Natural killer cell treated with Interleukin-12 subunit alpha and Interleukin-12 subunit beta and Interleukin-15 and Interleukin-18, amount 100 ng/mL, for 72 hours (primary cell): ENCODE results near the gene KLF16. TPM values are rescaled to one million over a fixed set of nuclear protein-coding genes. Genes with fewer than 3 reads are reported as not detected.

Source experiments
- ATAC-seq, 2 donors: fragments of 150-1000 bp; cut with Tn5 transposase in 1 of 2; sonication (Bioruptor Pico), chemical (Tn5 transposase) in 1 of 2; 2 replicates each; pipeline ENCODE4 v1.10.0; 2021
- DNase-seq: peaks from one replicate; pipeline ENCODE4 v3.0.0; 2022; ENCODE audit warnings: low spot score
- H3K27ac Mint-ChIP-seq, 2 donors: 1 replicate in 1 of 2; 2 replicates in 1 of 2; pipeline ENCODE4 v1.8.0; 2022; ENCODE audit warnings: mixed read lengths in 2 of 2, mild to moderate bottlenecking in 1 of 2, moderate library complexity in 1 of 2
- H3K27me3 Mint-ChIP-seq, 2 donors: 1 replicate in 1 of 2; 2 replicates in 1 of 2; pipeline ENCODE4 v1.8.0; 2022; ENCODE audit warnings: mixed read lengths in 2 of 2
- H3K36me3 Mint-ChIP-seq: one replicate; pipeline ENCODE4 v1.8.0; 2022; ENCODE audit warnings: mixed read lengths
- H3K4me1 Mint-ChIP-seq, 2 donors: 1 replicate in 1 of 2; 2 replicates in 1 of 2; pipeline ENCODE4 v1.8.0; 2022; ENCODE audit warnings: low read depth in 2 of 2, mixed read lengths in 2 of 2, mild to moderate bottlenecking in 1 of 2
- H3K4me3 Mint-ChIP-seq: one replicate; pipeline ENCODE4 v1.8.0; 2022; ENCODE audit warnings: mixed read lengths
- H3K9me3 Mint-ChIP-seq: 2 replicates; pipeline ENCODE4 v1.8.0; 2022; ENCODE audit warnings: mixed read lengths
- total RNA-seq, 2 donors: library from RNA; stranded (reverse); gene quantifications; one replicate each; pipeline ENCODE4 v1.2.3, GENCODE V29; 2022

KLF16 gene
- total RNA-seq, 2 donors from 2014 or later, result 18.0 to 49.8 TPM

- DNase-seq (no peak), ATAC-seq (no peak)
- no peaks in the 10 kb centered on the region for H3K36me3 Mint-ChIP-seq
- peak overlapping the region in 1 of 2 donors; percentile 89 for H3K27ac Mint-ChIP-seq
- no peaks in the 10 kb centered on the region for H3K27me3 Mint-ChIP-seq
- H3K9me3 Mint-ChIP-seq, result no peaks in the 10 kb centered on the region
- H3K4me3 Mint-ChIP-seq, result peak overlapping the region; percentile 92
- H3K4me1 Mint-ChIP-seq, result peaks cover 9 to 15% of the 10 kb centered on the region in 2 donors
These were observed 2.4 kb downstream of the KLF16 start for GRCh38 chr19:1860821-1861598.

- H3K4me3 Mint-ChIP-seq, result no peak overlapping the region
- H3K4me1 Mint-ChIP-seq, result peaks cover 14 to 15% of the 10 kb centered on the region in 2 donors
- no peaks in the 10 kb centered on the region for H3K36me3 Mint-ChIP-seq
- ATAC-seq (no peak), DNase-seq (no peak)
- H3K27me3 Mint-ChIP-seq, result no peaks in the 10 kb centered on the region
- no peaks in the 10 kb centered on the region for H3K9me3 Mint-ChIP-seq
- no peak overlapping the region for H3K27ac Mint-ChIP-seq
These were observed 3.2 kb downstream of the KLF16 start for GRCh38 chr19:1860042-1860775.

- no peaks in the 10 kb centered on the region for H3K36me3 Mint-ChIP-seq
- no peaks in the 10 kb centered on the region for H3K9me3 Mint-ChIP-seq
- H3K4me3 Mint-ChIP-seq, result no peak overlapping the region
- no peaks in the 10 kb centered on the region for H3K27me3 Mint-ChIP-seq
- no peak for DNase-seq
- H3K4me1 Mint-ChIP-seq, result peaks cover 17 to 19% of the 10 kb centered on the region in 2 donors
- no peak overlapping the region for H3K27ac Mint-ChIP-seq
- ATAC-seq, result no peak
These were observed 4.0 kb downstream of the KLF16 start for GRCh38 chr19:1859331-1859781.

GRCh38 chr19:1858412-1859081 is 4.8 kb downstream of the KLF16 start:
- no peak overlapping the region for H3K27ac Mint-ChIP-seq
- H3K4me3 Mint-ChIP-seq, result no peak overlapping the region
- H3K27me3 Mint-ChIP-seq, result no peaks in the 10 kb centered on the region
- peaks cover 18 to 19% of the 10 kb centered on the region in 2 donors for H3K4me1 Mint-ChIP-seq
- H3K36me3 Mint-ChIP-seq, result no peaks in the 10 kb centered on the region
- no peaks in the 10 kb centered on the region for H3K9me3 Mint-ChIP-seq
- ATAC-seq (no peak), DNase-seq (no peak)

GRCh38 chr19:1857648-1858326 is 5.6 kb downstream of the KLF16 start:
- no peak overlapping the region for H3K27ac Mint-ChIP-seq
- H3K27me3 Mint-ChIP-seq, result no peaks in the 10 kb centered on the region
- no peak for ATAC-seq
- H3K9me3 Mint-ChIP-seq, result no peaks in the 10 kb centered on the region
- peaks cover 23% of the 10 kb centered on the region in 2 donors for H3K4me1 Mint-ChIP-seq
- H3K36me3 Mint-ChIP-seq, result no peaks in the 10 kb centered on the region
- H3K4me3 Mint-ChIP-seq, result no peak overlapping the region
- no peak for DNase-seq

- Mint-ChIP-seq H3K4me3 (peak overlapping the region; percentile 76), H3K27ac (peak overlapping the region; percentile 72 to 73), H3K9me3 (no peaks in the 10 kb centered on the region), H3K36me3 (no peaks in the 10 kb centered on the region), H3K27me3 (no peaks in the 10 kb centered on the region), H3K4me1 (peaks cover 23 to 26% of the 10 kb centered on the region in 2 donors)
- DNase-seq, result peak; percentile 83
- ATAC-seq, result peak; percentile 51 to 68
These were observed 6.4 kb downstream of the KLF16 start for GRCh38 chr19:1856698-1857603.

GRCh38 chr19:1856345-1856697 is 7.1 kb downstream of the KLF16 start:
- no peaks in the 10 kb centered on the region for H3K9me3 Mint-ChIP-seq
- no peaks in the 10 kb centered on the region for H3K27me3 Mint-ChIP-seq
- DNase-seq (no peak), ATAC-seq (no peak)
- peak overlapping the region; percentile 76 for H3K4me3 Mint-ChIP-seq
- H3K27ac Mint-ChIP-seq, result peak overlapping the region; percentile 72 to 73
- no peaks in the 10 kb centered on the region for H3K36me3 Mint-ChIP-seq
- H3K4me1 Mint-ChIP-seq, result peaks cover 16 to 22% of the 10 kb centered on the region in 2 donors

- DNase-seq (no peak), ATAC-seq (peak in 1 of 2 donors; percentile 27)
- Mint-ChIP-seq H3K27me3 (no peaks in the 10 kb centered on the region), H3K36me3 (no peaks in the 10 kb centered on the region), H3K27ac (peak overlapping the region; percentile 72 to 73), H3K9me3 (no peaks in the 10 kb centered on the region), H3K4me3 (peak overlapping the region; percentile 76), H3K4me1 (peaks cover 18 to 24% of the 10 kb centered on the region in 2 donors)
These were observed 7.5 kb downstream of the KLF16 start for GRCh38 chr19:1855828-1856255.

- Mint-ChIP-seq H3K4me3 (peak overlapping the region; percentile 76), H3K36me3 (no peaks in the 10 kb centered on the region), H3K27ac (peak overlapping the region; percentile 72 to 73), H3K27me3 (no peaks in the 10 kb centered on the region), H3K4me1 (peaks cover 20 to 25% of the 10 kb centered on the region in 2 donors), H3K9me3 (no peaks in the 10 kb centered on the region)
- peak; percentile 90 to 93 for ATAC-seq
- peak; percentile 92 for DNase-seq
These were observed 8.1 kb downstream of the KLF16 start for GRCh38 chr19:1855040-1855827.

GRCh38 chr19:1854542-1855039 is 8.8 kb downstream of the KLF16 start:
- Mint-ChIP-seq H3K4me1 (peaks cover 20 to 30% of the 10 kb centered on the region in 2 donors), H3K36me3 (no peaks in the 10 kb centered on the region), H3K27ac (peak overlapping the region; percentile 72 to 73), H3K4me3 (peak overlapping the region; percentile 76), H3K27me3 (no peaks in the 10 kb centered on the region), H3K9me3 (no peaks in the 10 kb centered on the region)
- ATAC-seq (no peak), DNase-seq (no peak)

- Mint-ChIP-seq H3K4me1 (peaks cover 20 to 27% of the 10 kb centered on the region in 2 donors), H3K9me3 (no peaks in the 10 kb centered on the region), H3K4me3 (no peak overlapping the region), H3K36me3 (no peaks in the 10 kb centered on the region), H3K27me3 (no peaks in the 10 kb centered on the region), H3K27ac (no peak overlapping the region)
- no peak for DNase-seq
- ATAC-seq, result no peak
These were observed 9.3 kb downstream of the KLF16 start for GRCh38 chr19:1854039-1854541.
